K562 (cell line): ENCODE measurements around the gene FBN3. TPM values are rescaled to one million over a fixed set of nuclear protein-coding genes. Genes with fewer than 3 reads are reported as not detected.
A peak's percentile ranks its signal among the peaks of the same experiment; 100 is the strongest.

Source experiments
- BRF1 ChIP-seq: IDR thresholded peaks from 3 replicates; pipeline ENCODE4 v1.6.1; 2011; ENCODE audit warnings: borderline replicate concordance, mild to moderate bottlenecking; ENCODE audit not compliant: insufficient read length; ENCODE audit errors: extremely low read depth
- CBX3 ChIP-seq, 2 experiments: IDR thresholded peaks; 1 replicate in 1 of 2; 2 replicates in 1 of 2; pipeline ENCODE4 v1.6.1; 2012; ENCODE audit warnings: inconsistent platforms in 2 of 2, low read length in 2 of 2, borderline replicate concordance in 1 of 2, control low read depth in 1 of 2
- ELF1 ChIP-seq: fragments of 200-800 bp; sonication (Bioruptor generic); IDR thresholded peaks from 2 replicates; pipeline ENCODE4 v1.6.1; 2016; ENCODE audit warnings: missing genetic modification characterization, missing compliant biosample characterization
- ETV6 ChIP-seq, 3 experiments: fragments of 150-350 bp in 1 of 3; sonication (generic) in 1 of 3; formaldehyde crosslinking in 1 of 3; IDR thresholded peaks; 2 replicates each; pipeline versions ENCODE4 v1.6.1 to v1.8.0; 2014 to 2022; ENCODE audit warnings: borderline replicate concordance in 2 of 3, low read depth in 2 of 3, antibody characterized with exemption in 1 of 3, low read length in 1 of 3, mild to moderate bottlenecking in 1 of 3, missing genetic modification reagents in 1 of 3
- GTF2F1 ChIP-seq: IDR thresholded peaks from 2 replicates; pipeline ENCODE4 v1.6.1; 2011; ENCODE audit warnings: low read depth, low read length, improper control_type of control experiment
- JUNB ChIP-seq: fragments of 450-650 bp; formaldehyde crosslinking; conservative IDR thresholded peaks from 2 replicates; pipeline ENCODE4 v1.4.0; 2020; ENCODE audit warnings: mild to moderate bottlenecking
- KAT2B ChIP-seq: IDR thresholded peaks from one replicate; pipeline ENCODE4 v1.6.1; 2012; ENCODE audit warnings: low read depth, mild to moderate bottlenecking, control low read depth, inconsistent platforms, low read length, moderate library complexity
- LCOR ChIP-seq: sonication (generic); formaldehyde crosslinking; IDR thresholded peaks from 2 replicates; pipeline ENCODE4 v1.8.0; 2022; ENCODE audit warnings: mild to moderate bottlenecking, missing genetic modification reagents
- MCM2 ChIP-seq: fragments of 450-650 bp; IDR thresholded peaks from 2 replicates; pipeline ENCODE4 v1.6.1; 2017; ENCODE audit warnings: low read depth, mild to moderate bottlenecking
- MIER1 ChIP-seq: fragments of 450-650 bp; IDR thresholded peaks from 2 replicates; pipeline ENCODE4 v1.6.1; 2016; ENCODE audit warnings: antibody characterized with exemption, mild to moderate bottlenecking, low read depth
- NCOA2 ChIP-seq, 2 experiments: fragments of 450-650 bp; IDR thresholded peaks; 2 replicates each; pipeline ENCODE4 v1.6.1; 2018; ENCODE audit warnings: mild to moderate bottlenecking in 2 of 2, moderate library complexity in 1 of 2; ENCODE audit not compliant: partially characterized antibody in 2 of 2
- NR3C1 ChIP-seq: sonication (generic); formaldehyde crosslinking; IDR thresholded peaks from 2 replicates; pipeline ENCODE4 v1.8.1; 2022; ENCODE audit warnings: missing genetic modification reagents
- POLR2AphosphoS5 ChIP-seq: IDR thresholded peaks from 2 replicates; pipeline ENCODE4 v1.6.1; 2011; ENCODE audit warnings: mild to moderate bottlenecking, low read depth, low read length, moderate library complexity; ENCODE audit not compliant: control insufficient read depth, insufficient read depth
- PRMT5 ChIP-seq: sonication (generic); formaldehyde crosslinking; IDR thresholded peaks from 2 replicates; pipeline ENCODE4 v1.5.0; 2020; ENCODE audit warnings: missing genetic modification reagents
- SP1 ChIP-seq: sonication (generic); formaldehyde crosslinking; IDR thresholded peaks from 2 replicates; pipeline ENCODE4 v1.8.1; 2022; ENCODE audit warnings: mild to moderate bottlenecking, missing genetic modification reagents
- SP2 ChIP-seq: IDR thresholded peaks from 2 replicates; pipeline ENCODE4 v1.6.1; 2011; ENCODE audit warnings: mild to moderate bottlenecking, low read depth, low read length, moderate library complexity; ENCODE audit not compliant: poor library complexity, severe bottlenecking; ENCODE audit errors: extremely low read depth
- TAF15 ChIP-seq: fragments of 200-400 bp; formaldehyde crosslinking; IDR thresholded peaks from 2 replicates; pipeline ENCODE4 v1.6.1; 2017; ENCODE audit warnings: mild to moderate bottlenecking, low read depth, low read length, moderate library complexity
- TCF7 ChIP-seq: sonication (generic); IDR thresholded peaks from 2 replicates; pipeline ENCODE4 v1.6.1; 2016; ENCODE audit warnings: antibody characterized with exemption, borderline replicate concordance
- ZKSCAN3 ChIP-seq: fragments of 250-450 bp; sonication (Bioruptor Pico); IDR thresholded peaks from 2 replicates; pipeline ENCODE4 v1.4.0; 2020
- ZNF184 ChIP-seq: sonication (generic); formaldehyde crosslinking; IDR thresholded peaks from 2 replicates; pipeline ENCODE4 v1.5.0; 2020; ENCODE audit warnings: missing genetic modification reagents
- ZNF23 ChIP-seq: fragments of 250-450 bp; sonication (Bioruptor Pico); IDR thresholded peaks from 2 replicates; pipeline ENCODE4 v1.4.0; 2020; ENCODE audit warnings: mild to moderate bottlenecking
- ZNF444 ChIP-seq: fragments of 250-450 bp; sonication (Bioruptor Pico); IDR thresholded peaks from 2 replicates; pipeline ENCODE4 v1.4.0; 2020; ENCODE audit warnings: mild to moderate bottlenecking, moderate library complexity
- ZNF551 ChIP-seq: fragments of 250-450 bp; sonication (Bioruptor Pico); IDR thresholded peaks from 2 replicates; pipeline ENCODE4 v1.5.0; 2021; ENCODE audit warnings: mild to moderate bottlenecking, moderate library complexity
- ZNF644 ChIP-seq: fragments of 200-800 bp; sonication (Bioruptor generic); IDR thresholded peaks from 2 replicates; pipeline ENCODE4 v1.6.1; 2016; ENCODE audit warnings: low read depth, missing genetic modification characterization, missing compliant biosample characterization
- ZNF696 ChIP-seq: fragments of 250-450 bp; sonication (Bioruptor Pico); conservative IDR thresholded peaks from 2 replicates; pipeline ENCODE4 v1.4.0; 2020; ENCODE audit warnings: mild to moderate bottlenecking, moderate library complexity
- polyA plus RNA-seq, 8 experiments: library from polyadenylated mRNA; depleted of rRNA in 4 of 8; stranded (reverse) in 5 of 8; unstranded in 3 of 8; fragments of >200 nt; fragmentation: Nextera tagmentation in 2 of 8; fragmentation: Illumina TruSeq in 1 of 8; extraction: Ambion mirVana in 2 of 8; extraction: Trizol in 1 of 8; gene quantifications; 2 replicates each; pipeline versions ENCODE4 v1.2.1 to v1.2.3, GENCODE V29; 2011 to 2014; ENCODE audit warnings: inconsistent platforms in 1 of 8, missing spikeins in 1 of 8
- total RNA-seq, 7 experiments: library from RNA; depleted of rRNA in 6 of 7; stranded (reverse); fragments of >200 nt in 6 of 7; fragmentation: Illumina TruSeq in 2 of 7; extraction: Trizol in 2 of 7; gene quantifications; 2 replicates each; pipeline versions ENCODE4 v1.2.1 to v1.2.3, GENCODE V29; 2011 to 2021; ENCODE audit warnings: low replicate concordance in 1 of 7
- TF ChIP-seq, protein P1 (sequence below): sonication (generic); formaldehyde crosslinking; IDR thresholded peaks from 2 replicates; pipeline ENCODE4 v1.8.0; 2022; ENCODE audit warnings: mild to moderate bottlenecking, missing genetic modification reagents
- TF ChIP-seq, protein P2 (sequence below): sonication (generic); formaldehyde crosslinking; IDR thresholded peaks from 2 replicates; pipeline ENCODE4 v1.8.0; 2022; ENCODE audit warnings: missing genetic modification reagents, mild to moderate bottlenecking, moderate library complexity, borderline replicate concordance

The FBN3 gene
- total and polyA plus RNA-seq, 9 of the 15 experiments (the other 6 are each of a cell fraction or from before 2014, with no cell fraction given): under 0.01 to 0.29 (median 0.01) TPM; not detected in 4

DNA sequence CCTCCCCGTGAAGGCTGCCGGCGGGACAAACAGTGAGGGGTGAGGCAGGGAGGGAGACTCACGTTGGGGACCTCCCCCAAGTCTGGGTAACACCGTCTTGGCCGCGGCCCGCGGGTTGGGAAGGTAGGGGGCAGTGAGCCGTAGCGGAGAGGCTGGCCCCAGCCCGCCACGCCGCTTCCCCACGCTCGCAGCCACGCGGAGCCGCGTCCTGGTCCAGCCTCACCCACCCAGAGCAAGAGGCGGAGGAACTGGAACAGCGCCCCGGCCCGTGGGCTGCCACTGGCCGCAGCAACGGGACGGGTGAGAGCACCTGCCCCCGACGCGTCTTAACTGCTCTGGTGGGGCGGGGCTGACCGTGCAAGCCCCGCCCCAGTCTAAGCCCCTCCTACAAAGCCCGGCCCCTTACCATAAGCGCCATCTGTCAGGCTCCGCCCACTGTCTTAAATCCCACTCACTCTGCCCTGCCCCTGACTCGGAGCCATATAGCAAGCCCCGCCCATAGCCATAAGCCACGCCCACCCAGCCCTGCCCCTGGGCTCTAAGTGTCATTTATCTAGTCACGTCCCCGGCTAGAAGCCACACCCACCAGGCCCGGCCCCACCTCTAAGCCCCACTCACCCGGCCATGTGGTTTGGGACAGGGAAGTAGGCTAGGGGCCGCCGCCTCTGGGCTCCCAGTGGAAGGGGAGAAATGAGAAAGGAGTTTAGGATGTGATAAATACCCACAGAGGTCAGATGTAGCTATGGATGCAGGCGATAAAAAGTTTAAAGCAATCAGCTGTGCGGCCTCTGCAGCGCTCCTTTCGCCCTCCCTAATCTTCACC is 98.9 kb downstream of the FBN3 start (continued):
- TF ChIP-seq ZNF551 (CRISPR knock-in tag): no peak
- TF ChIP-seq, protein P1, sequence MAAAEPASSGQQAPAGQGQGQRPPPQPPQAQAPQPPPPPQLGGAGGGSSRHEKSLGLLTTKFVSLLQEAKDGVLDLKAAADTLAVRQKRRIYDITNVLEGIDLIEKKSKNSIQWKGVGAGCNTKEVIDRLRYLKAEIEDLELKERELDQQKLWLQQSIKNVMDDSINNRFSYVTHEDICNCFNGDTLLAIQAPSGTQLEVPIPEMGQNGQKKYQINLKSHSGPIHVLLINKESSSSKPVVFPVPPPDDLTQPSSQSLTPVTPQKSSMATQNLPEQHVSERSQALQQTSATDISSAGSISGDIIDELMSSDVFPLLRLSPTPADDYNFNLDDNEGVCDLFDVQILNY: no peak
- TF ChIP-seq ETV6 (IDR thresholded peaks at IDR 0.05; ENCODE audit: borderline replicate concordance in 1 of 2, low read depth in 2 of 2, low read length in 1 of 2): no peak
- no peak for TF ChIP-seq ETV6 (CRISPR knock-in tag; IDR thresholded peaks at IDR 0.05; ENCODE audit: borderline replicate concordance)
- TF ChIP-seq ZNF184 (CRISPR knock-in tag): no peak
- no peak for TF ChIP-seq ELF1 (tag)
- TF ChIP-seq, protein P2, sequence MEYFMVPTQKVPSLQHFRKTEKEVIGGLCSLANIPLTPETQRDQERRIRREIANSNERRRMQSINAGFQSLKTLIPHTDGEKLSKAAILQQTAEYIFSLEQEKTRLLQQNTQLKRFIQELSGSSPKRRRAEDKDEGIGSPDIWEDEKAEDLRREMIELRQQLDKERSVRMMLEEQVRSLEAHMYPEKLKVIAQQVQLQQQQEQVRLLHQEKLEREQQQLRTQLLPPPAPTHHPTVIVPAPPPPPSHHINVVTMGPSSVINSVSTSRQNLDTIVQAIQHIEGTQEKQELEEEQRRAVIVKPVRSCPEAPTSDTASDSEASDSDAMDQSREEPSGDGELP (CRISPR knock-in tag): peak; percentile 92
- TF ChIP-seq ZNF444 (CRISPR knock-in tag): no peak
- peak in 1 of 2 experiments; percentile 5; a peak in 1 of 3 replicates for TF ChIP-seq CBX3 (IDR thresholded peaks at IDR 0.05; ENCODE audit: borderline replicate concordance in 1 of 2, low read length in 2 of 2)
- no peak for TF ChIP-seq ZNF696 (CRISPR knock-in tag)
- 0 out of 2 replicates have a peak, but pooled peaks have one; percentile 21 for TF ChIP-seq GTF2F1
- TF ChIP-seq SP1 (CRISPR knock-in tag): peak; percentile 92
- TF ChIP-seq MIER1: no peak
- TF ChIP-seq SP2: no peak
- TF ChIP-seq BRF1: no peak
- no peak for TF ChIP-seq NCOA2 (IDR thresholded peaks at IDR 0.05; ENCODE audit: partially characterized antibody in 2 of 2)
- TF ChIP-seq JUNB (CRISPR knock-in tag): no peak
- TF ChIP-seq TAF15: no peak
- TF ChIP-seq ZNF23 (CRISPR knock-in tag): no peak
- TF ChIP-seq ZKSCAN3 (CRISPR knock-in tag): no peak
- TF ChIP-seq NR3C1 (CRISPR knock-in tag): no peak
- peak; percentile 75; the same call in 1 of the 2 replicates for TF ChIP-seq LCOR (CRISPR knock-in tag)
- no peak for TF ChIP-seq MCM2
- TF ChIP-seq POLR2AphosphoS5: peak; percentile 56; the same call in 1 of the 2 replicates
- no peak for TF ChIP-seq ZNF644 (tag)
- no peak for TF ChIP-seq PRMT5
- no peak for TF ChIP-seq TCF7
- TF ChIP-seq KAT2B: no peak
